ENCODE measurements around the gene ADTRP. TPM values are rescaled to one million over a fixed set of nuclear protein-coding genes. Genes with fewer than 3 reads are reported as not detected.

ADTRP gene
- total and polyA plus RNA-seq, 7 experiments from 2014 or later = 3.1 to 109 (median 44.3) TPM

- Histone ChIP-seq H3K4me1 (ENCODE audit: control insufficient read depth in 2 of 2, insufficient read depth in 2 of 2, low read length in 2 of 2) (no peaks in the 10 kb centered on the region), H3K9me3 (ENCODE audit: control insufficient read depth in 2 of 3, low read length in 3 of 3) (no peaks in the 10 kb centered on the region), H3K36me3 (ENCODE audit: control insufficient read depth in 2 of 3, insufficient read depth in 3 of 3, low read length in 3 of 3) (no peaks in the 10 kb centered on the region), H3K4me3 (ENCODE audit: low read length) (no peak overlapping the region), H3K27ac (ENCODE audit: low read depth, low read length) (no peak overlapping the region), H3K27me3 (ENCODE audit: control insufficient read depth in 2 of 2, insufficient read depth in 2 of 2, low read length in 2 of 2) (no peaks in the 10 kb centered on the region)
- DNase-seq = no peak
- Mint-ChIP-seq H3K4me3 (no peak overlapping the region), H3K9me3 (peaks cover 0 to 13% (median under 1%) of the 10 kb centered on the region in 11 donors), H3K4me1 (peaks cover 0 to 2% (median 0%) of the 10 kb centered on the region in 7 donors), H3K36me3 (peaks cover 0 to 12% (median 0%) of the 10 kb centered on the region in 5 donors), H3K27ac (peak overlapping the region in 1 of 9 donors; percentile 20), H3K27me3 (peaks cover 3 to 19% (median 15%) of the 10 kb centered on the region in 5 donors)
- intact Hi-C loops (cut with micrococcal nuclease) = no loop called here
- ChIA-PET POLR2A (interaction anchor here (1.3 kb wide), 1 partner anchor 10 kb away, joined by 3 read pairs; no protein-coding TSS in a partner anchor), CTCF (interaction anchor here (0.6 kb wide), 1 partner anchor 34 kb away, joined by 3 read pairs; no protein-coding TSS in a partner anchor)
- ATAC-seq = no peak
Observed at GRCh38 chr6:11665604-11666326, 112.8 kb downstream of the ADTRP start.

Other genes starting within 250 kb of the ADTRP start
- 10 to 100 TPM in 1 of 5 experiments, 1 to 10 TPM in 3, under 1 TPM in 1; 0.29 to 12.7 (median 3.4) TPM for gene TMEM170B, start 241.1 kb downstream of the ADTRP start, total RNA-seq
- under 1 TPM; 0.37 TPM for gene TMEM170B, start 241.1 kb downstream of the ADTRP start, polyA plus RNA-seq
- 10 to 100 TPM; 29.2 to 86.1 (median 38.2) TPM for gene HIVEP1, start 233.5 kb upstream of the ADTRP start, total RNA-seq
- 10 to 100 TPM; 13.2 to 16.6 TPM for gene HIVEP1, start 233.5 kb upstream of the ADTRP start, polyA plus RNA-seq

All from naive thymus-derived CD4-positive, alpha-beta T cell (primary cell).